Vagina (tissue), 2 donors: Measurements from ENCODE around the gene FGGY.

Experiments
- POLR2AphosphoS5 ChIP-seq, 2 donors: sonication (generic); formaldehyde crosslinking; IDR thresholded peaks; one replicate each; pipeline ENCODE4 v1.9.0; 2017; ENCODE audit warnings: antibody characterized with exemption in 2 of 2, mild to moderate bottlenecking in 2 of 2, low read depth in 1 of 2; ENCODE audit not compliant: insufficient read depth in 1 of 2
- TF ChIP-seq, protein P1 (sequence below), 3 experiments: fragments of 450-650 bp in 2 of 3; fragments of 200-600 bp in 1 of 3; sonication (generic) in 1 of 3; IDR thresholded peaks; one replicate each; pipeline ENCODE4 v1.5.1; 2017 to 2019; ENCODE audit warnings: antibody characterized with exemption in 3 of 3, mild to moderate bottlenecking in 2 of 3, moderate library complexity in 2 of 3

GRCh38 chr1:59418363-59419144 is 121.7 kb downstream of the FGGY start:
- TF ChIP-seq, protein P1, sequence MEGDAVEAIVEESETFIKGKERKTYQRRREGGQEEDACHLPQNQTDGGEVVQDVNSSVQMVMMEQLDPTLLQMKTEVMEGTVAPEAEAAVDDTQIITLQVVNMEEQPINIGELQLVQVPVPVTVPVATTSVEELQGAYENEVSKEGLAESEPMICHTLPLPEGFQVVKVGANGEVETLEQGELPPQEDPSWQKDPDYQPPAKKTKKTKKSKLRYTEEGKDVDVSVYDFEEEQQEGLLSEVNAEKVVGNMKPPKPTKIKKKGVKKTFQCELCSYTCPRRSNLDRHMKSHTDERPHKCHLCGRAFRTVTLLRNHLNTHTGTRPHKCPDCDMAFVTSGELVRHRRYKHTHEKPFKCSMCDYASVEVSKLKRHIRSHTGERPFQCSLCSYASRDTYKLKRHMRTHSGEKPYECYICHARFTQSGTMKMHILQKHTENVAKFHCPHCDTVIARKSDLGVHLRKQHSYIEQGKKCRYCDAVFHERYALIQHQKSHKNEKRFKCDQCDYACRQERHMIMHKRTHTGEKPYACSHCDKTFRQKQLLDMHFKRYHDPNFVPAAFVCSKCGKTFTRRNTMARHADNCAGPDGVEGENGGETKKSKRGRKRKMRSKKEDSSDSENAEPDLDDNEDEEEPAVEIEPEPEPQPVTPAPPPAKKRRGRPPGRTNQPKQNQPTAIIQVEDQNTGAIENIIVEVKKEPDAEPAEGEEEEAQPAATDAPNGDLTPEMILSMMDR (IDR thresholded peaks at IDR 0.05) = no peak
- no peak for TF ChIP-seq POLR2AphosphoS5 (IDR thresholded peaks at IDR 0.05; ENCODE audit: insufficient read depth in 1 of 2, low read depth in 1 of 2)
